Lower leg skin (tissue), 4 donors: Measurements from ENCODE around the gene TGFBI. TPM values are rescaled to one million over a fixed set of nuclear protein-coding genes. Genes with fewer than 3 reads are reported as not detected.

Source experiments
- DNase-seq, 2 donors: peaks; one replicate each; pipeline ENCODE4 v3.0.0-alpha.2; 2019; ENCODE audit warnings: low spot score in 2 of 2
- H3K4me3 ChIP-seq: fragments of 200-600 bp; sonication (generic); 2 replicates; pipeline ENCODE4 v1.5.1; 2017; ENCODE audit warnings: mild to moderate bottlenecking, low read depth; ENCODE audit not compliant: poor library complexity, severe bottlenecking
- CTCF ChIP-seq, 3 donors: fragments of 450-650 bp; IDR thresholded peaks; one replicate each; pipeline ENCODE4 v1.5.1; 2016; ENCODE audit warnings: antibody characterized with exemption in 3 of 3, mild to moderate bottlenecking in 3 of 3, moderate library complexity in 2 of 3
- POLR2A ChIP-seq, 2 donors: fragments of 450-650 bp; IDR thresholded peaks; one replicate each; pipeline ENCODE4 v1.6.1; 2016 to 2017; ENCODE audit warnings: antibody characterized with exemption in 2 of 2, mild to moderate bottlenecking in 1 of 2, moderate library complexity in 1 of 2
- WGBS, 2 donors: methylation state at CpG; one replicate each; pipeline ENCODE4 v1.1.5; 2018; 5-methylcytosine and 5-hydroxymethylcytosine counted together
- intact Hi-C: fragments of 100-400 bp; cut with DNase I; formaldehyde crosslinking; loops from one replicate; pipeline ENCODE4 v1.15.0; 2023; ENCODE audit warnings: low total_unique reads
- total RNA-seq, 4 donors: library from RNA; depleted of rRNA; stranded (reverse); fragments of >200 nt; gene quantifications; one replicate each; pipeline ENCODE4 v1.1.0, GENCODE V29; 2016

Gene TGFBI
- total RNA-seq, 4 donors from 2014 or later = 312 to 829 (median 484) TPM

GRCh38 chr5:136055612-136056309, 27.0 kb downstream of the TGFBI start:
- intact Hi-C loops = no loop called here
- no peak for TF ChIP-seq POLR2A (IDR thresholded peaks at IDR 0.05)
- TF ChIP-seq CTCF (IDR thresholded peaks at IDR 0.05) = no peak
- H3K4me3 ChIP-seq = no peak overlapping the region
- no peak for DNase-seq
- WGBS, 2 donors = 89 to 92% methylated on average over 14 of the region's 14 CpGs

- no peak overlapping the region for H3K4me3 ChIP-seq
- intact Hi-C loops = no loop called here
- DNase-seq = no peak
- 91% methylated on average over 5 of the region's 5 CpGs for WGBS, 2 donors
- TF ChIP-seq POLR2A (IDR thresholded peaks at IDR 0.05) (no peak), CTCF (IDR thresholded peaks at IDR 0.05) (no peak)
Measured at GRCh38 chr5:136056336-136056735, 27.5 kb downstream of the TGFBI start.

- DNase-seq = no peak
- 81 to 88% methylated on average over 8 of the region's 8 CpGs for WGBS, 2 donors
- intact Hi-C loops = no loop called here
Measured at GRCh38 chr5:136056771-136057335, 28.1 kb downstream of the TGFBI start.

GRCh38 chr5:136057401-136058038, 28.7 kb downstream of the TGFBI start:
- DNase-seq = no peak
- 61 to 68% methylated on average over 5 of the region's 5 CpGs for WGBS, 2 donors
- TF ChIP-seq CTCF (IDR thresholded peaks at IDR 0.05) = no peak
- intact Hi-C loops = no loop called here
- H3K4me3 ChIP-seq = no peak overlapping the region

More at GRCh38 chr5:136056771-136057335, 28.1 kb downstream of the TGFBI start:
- H3K4me3 ChIP-seq = no peak overlapping the region
- TF ChIP-seq POLR2A (IDR thresholded peaks at IDR 0.05) (no peak), CTCF (IDR thresholded peaks at IDR 0.05) (no peak)

GRCh38 chr5:136058039-136058971, 29.5 kb downstream of the TGFBI start:
- 45 to 51% methylated on average over 10 of the region's 10 CpGs for WGBS, 2 donors
- DNase-seq = no peak
- intact Hi-C loops = no loop called here
- no peak overlapping the region for H3K4me3 ChIP-seq
- TF ChIP-seq CTCF (IDR thresholded peaks at IDR 0.05) (peak in 1 of 3 donors; percentile 41), POLR2A (IDR thresholded peaks at IDR 0.05) (no peak)
